HCT116 (cell line): Measurements from ENCODE around the gene ASNS.
"Not testable (repeated sequence)": the region's sequence is repeated elsewhere in the genome, so short reads cannot be mapped to it uniquely, and the experiment has no call there.

Source experiments
- CTCF ChIP-seq, 3 experiments: fragments of 200-600 bp in 1 of 3; sonication (generic) in 1 of 3; IDR thresholded peaks in 2 of 3; conservative IDR thresholded peaks in 1 of 3; 2 replicates each; pipeline ENCODE4 v1.5.1; 2012 to 2017; ENCODE audit warnings: low read depth in 2 of 3, low read length in 2 of 3, antibody characterized with exemption in 1 of 3, borderline replicate concordance in 1 of 3, control low read depth in 1 of 3, mild to moderate bottlenecking in 1 of 3, mixed read lengths in 1 of 3, mixed run types in 1 of 3, moderate library complexity in 1 of 3; ENCODE audit not compliant: insufficient read depth in 1 of 3
- POLR2A ChIP-seq: IDR thresholded peaks from 2 replicates; pipeline ENCODE4 v1.7.0; 2011; ENCODE audit warnings: borderline replicate concordance; ENCODE audit not compliant: insufficient read depth, insufficient read length; ENCODE audit errors: extremely low read depth
- POLR2AphosphoS5 ChIP-seq: IDR thresholded peaks from 2 replicates; pipeline ENCODE4 v1.6.1; 2011; ENCODE audit warnings: mild to moderate bottlenecking, low read depth, low read length, moderate library complexity

DNA sequence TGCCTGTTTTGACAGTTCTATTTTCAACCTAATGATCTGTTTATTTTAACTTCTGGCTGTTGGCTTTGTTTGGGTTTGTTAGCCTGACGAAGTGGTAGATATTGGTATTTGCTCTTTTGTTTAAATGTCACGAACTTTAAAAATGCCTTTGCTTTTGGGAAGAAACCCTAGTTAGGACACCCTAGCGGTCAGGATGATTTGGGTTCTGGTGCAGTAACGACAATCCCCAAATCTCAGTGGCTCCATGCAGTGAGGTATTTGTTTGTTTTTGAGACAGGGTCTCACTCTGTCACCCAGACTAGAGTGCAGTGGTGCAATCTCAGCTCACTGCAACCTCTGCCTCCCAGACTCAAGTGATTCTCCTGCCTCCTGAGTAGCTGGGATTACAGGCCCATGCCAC, 2.7 kb upstream of the ASNS start:
- TF ChIP-seq POLR2AphosphoS5; POLR2A; CTCF (IDR thresholded peaks at IDR 0.05 in 2 of 3, conservative IDR thresholded peaks at IDR 0.05 in 1 of 3; ENCODE audit: borderline replicate concordance in 1 of 3, insufficient read depth in 1 of 3, low read depth in 2 of 3, low read length in 2 of 3): not testable (repeated sequence)
